Measurements from ENCODE around the gene NR0B2. TPM values are rescaled to one million over a fixed set of nuclear protein-coding genes. Genes with fewer than 3 reads are reported as not detected.
A peak's percentile ranks its signal among the peaks of the same experiment; 100 is the strongest.

The NR0B2 gene
- polyA plus RNA-seq, 1 donor (not counting 4 experiments of a cell fraction or from before 2014, with no cell fraction given) = not detected

DNA sequence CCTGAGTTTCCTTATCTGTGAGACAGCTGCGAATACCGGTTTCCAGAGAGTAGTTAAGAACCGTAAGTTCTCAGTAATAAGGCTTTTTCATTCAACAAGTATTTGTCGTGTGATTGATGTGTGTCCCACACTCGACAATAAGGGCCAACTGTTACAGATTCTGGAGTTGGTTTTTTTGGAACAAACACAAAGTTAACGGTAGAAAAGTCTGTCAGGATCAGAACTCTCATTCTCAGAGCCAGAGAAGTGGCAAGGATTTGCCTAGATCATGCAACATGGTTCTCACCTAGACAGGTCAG, 8.6 kb upstream of the NR0B2 start:
- peak overlapping the region; percentile 90 for H3K27ac ChIP-seq (ENCODE audit: control insufficient read depth, insufficient read depth, low read length)
- dilution Hi-C loops (cut with MboI; ENCODE audit: extremely low pct_ligation_motif_present, low sequenced_read_pairs) = no loop called here
- H3K9ac ChIP-seq (ENCODE audit: control insufficient read depth, extremely low read depth, insufficient read depth, low read length) = peak overlapping the region; percentile 90
- FAIRE-seq (no peak), DNase-seq (ENCODE audit: low read depth, low spot score) (no peak)
- peak overlapping the region; percentile 79 for H3K4me2 ChIP-seq (ENCODE audit: control insufficient read depth, extremely low read depth, insufficient read depth, low read depth, low read length)
- H4K20me1 ChIP-seq (ENCODE audit: control insufficient read depth, extremely low read depth, insufficient read depth, low read length) = peaks cover 4% of the 10 kb centered on the region
- H3K9me1 ChIP-seq (ENCODE audit: control insufficient read depth, extremely low read depth, insufficient read depth, low read length) = no peaks in the 10 kb centered on the region
- no peaks in the 10 kb centered on the region for H3K27me3 ChIP-seq (ENCODE audit: control insufficient read depth, extremely low read depth, insufficient read depth, low read length)
- TF ChIP-seq EZH2 (IDR thresholded peaks at IDR 0.05; ENCODE audit: low read length) (no peak), CTCF (optimal IDR thresholded peaks at IDR 0.05 in 1 of 3, IDR thresholded peaks at IDR 0.05 in 1 of 3, conservative IDR thresholded peaks at IDR 0.05 in 1 of 3; ENCODE audit: extremely low read depth in 1 of 3, insufficient read depth in 2 of 3, low read length in 3 of 3) (no peak)
- H2AFZ ChIP-seq (ENCODE audit: control insufficient read depth, low read length) = no peak overlapping the region
- H3K36me3 ChIP-seq (ENCODE audit: control insufficient read depth in 2 of 2, extremely low read depth in 1 of 2, insufficient read depth in 2 of 2, low read length in 2 of 2) = peaks cover 15 to 19% of the 10 kb centered on the region in 2 experiments
- peaks cover 40% of the 10 kb centered on the region for H3K79me2 ChIP-seq (ENCODE audit: control insufficient read depth, insufficient read depth, low read length)
- no peaks in the 10 kb centered on the region for H3K9me3 ChIP-seq (ENCODE audit: control insufficient read depth, low read depth, low read length)
- peaks cover 15% of the 10 kb centered on the region for H3K4me1 ChIP-seq (ENCODE audit: control insufficient read depth, extremely low read depth, insufficient read depth, low read length)
- peak overlapping the region; percentile 86 to 96 (median 89) for H3K4me3 ChIP-seq (ENCODE audit: control insufficient read depth in 2 of 3, extremely low read depth in 1 of 3, insufficient read depth in 2 of 3, low read depth in 1 of 3, low read length in 3 of 3)

- peak within 1 kb of the TSS; percentile 90 for H2AFZ ChIP-seq (ENCODE audit: control insufficient read depth, low read length)
- peaks cover 15% of the 10 kb centered on the region for H3K4me1 ChIP-seq (ENCODE audit: control insufficient read depth, extremely low read depth, insufficient read depth, low read length)
- H3K9me1 ChIP-seq (ENCODE audit: control insufficient read depth, extremely low read depth, insufficient read depth, low read length) = no peaks in the 10 kb centered on the region
- dilution Hi-C loops (cut with MboI; ENCODE audit: extremely low pct_ligation_motif_present, low sequenced_read_pairs) = no loop called here
- peak within 1 kb of the TSS; percentile 90 for H3K9ac ChIP-seq (ENCODE audit: control insufficient read depth, extremely low read depth, insufficient read depth, low read length)
- no peaks in the 10 kb centered on the region for H3K9me3 ChIP-seq (ENCODE audit: control insufficient read depth, low read depth, low read length)
- H3K4me3 ChIP-seq (ENCODE audit: control insufficient read depth in 2 of 3, extremely low read depth in 1 of 3, insufficient read depth in 2 of 3, low read depth in 1 of 3, low read length in 3 of 3) = peak within 1 kb of the TSS; percentile 86 to 96 (median 89)
- peaks cover 10 to 19% of the 10 kb centered on the region in 2 experiments for H3K36me3 ChIP-seq (ENCODE audit: control insufficient read depth in 2 of 2, extremely low read depth in 1 of 2, insufficient read depth in 2 of 2, low read length in 2 of 2)
- peak within 1 kb of the TSS; percentile 90 for H3K27ac ChIP-seq (ENCODE audit: control insufficient read depth, insufficient read depth, low read length)
- FAIRE-seq (peak; percentile 77), DNase-seq (ENCODE audit: low read depth, low spot score) (peak; percentile 58)
- TF ChIP-seq EZH2 (IDR thresholded peaks at IDR 0.05; ENCODE audit: low read length) = no peak
- no peak for TF ChIP-seq CTCF (optimal IDR thresholded peaks at IDR 0.05 in 1 of 3, IDR thresholded peaks at IDR 0.05 in 1 of 3, conservative IDR thresholded peaks at IDR 0.05 in 1 of 3; ENCODE audit: extremely low read depth in 1 of 3, insufficient read depth in 2 of 3, low read length in 3 of 3)
- H3K27me3 ChIP-seq (ENCODE audit: control insufficient read depth, extremely low read depth, insufficient read depth, low read length) = no peaks in the 10 kb centered on the region
- H3K4me2 ChIP-seq (ENCODE audit: control insufficient read depth, extremely low read depth, insufficient read depth, low read depth, low read length) = peak within 1 kb of the TSS; percentile 79
- peaks cover 4% of the 10 kb centered on the region for H4K20me1 ChIP-seq (ENCODE audit: control insufficient read depth, extremely low read depth, insufficient read depth, low read length)
- H3K79me2 ChIP-seq (ENCODE audit: control insufficient read depth, insufficient read depth, low read length) = peaks cover 37% of the 10 kb centered on the region
Observed at GRCh38 chr1:26921540-26922430, 8.0 kb upstream of the NR0B2 start, which contains the start of gene NUDC. Gene NUDC (plus strand): TSS chr1:26921743. CDS start chr1:26921849, 106 bp downstream.
